Choroid plexus epithelial cell (primary cell): ENCODE results near the gene THRA.

Experiments
- DNase-seq: peaks from one replicate; pipeline ENCODE4 v3.0.0-alpha.2; 2010; ENCODE audit warnings: low read depth
- H3K4me3 ChIP-seq: 2 replicates; pipeline ENCODE4 v1.5.1; 2011; ENCODE audit warnings: low read depth, mild to moderate bottlenecking, control low read depth, low read length, moderate library complexity
- CTCF ChIP-seq: conservative IDR thresholded peaks from 2 replicates; pipeline ENCODE4 v1.5.1; 2011; ENCODE audit warnings: low read depth, mild to moderate bottlenecking, control low read depth, inconsistent platforms, low read length, moderate library complexity

THRA gene

GRCh38 chr17:40112718-40113109, 49.9 kb downstream of the THRA start:
- DNase-seq, result no peak
- no peak overlapping the region for H3K4me3 ChIP-seq
- no peak for TF ChIP-seq CTCF

- peak; percentile 97 for DNase-seq
- peak overlapping the region; percentile 55 for H3K4me3 ChIP-seq
These were observed 50.5 kb downstream of the THRA start for GRCh38 chr17:40113110-40113906.

GRCh38 chr17:40113907-40114245, 51.1 kb downstream of the THRA start:
- H3K4me3 ChIP-seq, result peak overlapping the region; percentile 55
- TF ChIP-seq CTCF, result no peak

More at GRCh38 chr17:40113110-40113906, 50.5 kb downstream of the THRA start:
- peak; percentile 89 for TF ChIP-seq CTCF

GRCh38 chr17:40115101-40115436, 52.3 kb downstream of the THRA start:
- no peak for DNase-seq
- H3K4me3 ChIP-seq, result no peak overlapping the region
- TF ChIP-seq CTCF, result no peak

More at GRCh38 chr17:40113907-40114245, 51.1 kb downstream of the THRA start:
- DNase-seq, result peak; percentile 52

- peak; percentile 82 for DNase-seq
- peak within 1 kb of the TSS; percentile 97 for H3K4me3 ChIP-seq
- no peak for TF ChIP-seq CTCF
These were observed 58.7 kb downstream of the THRA start, which contains the start of gene MSL1 for GRCh38 chr17:40121181-40122135. Gene MSL1, plus strand, starts transcription at chr17:40121971. Its CDS starts 642 bp downstream, at chr17:40122613.

- TF ChIP-seq CTCF, result peak; percentile 43
- DNase-seq, result peak; percentile 64
- peak overlapping the region; percentile 97 for H3K4me3 ChIP-seq
These were observed 59.6 kb downstream of the THRA start for GRCh38 chr17:40122136-40122998.
